Breast epithelium (tissue), 4 donors: ENCODE data around the gene GPR61. TPM values are rescaled to one million over a fixed set of nuclear protein-coding genes. Genes with fewer than 3 reads are reported as not detected.

Experiments used
- DNase-seq, 2 donors: peaks; one replicate each; pipeline ENCODE4 v3.0.0-alpha.2; 2019; ENCODE audit warnings: low spot score in 2 of 2
- H3K27ac ChIP-seq, 2 donors: fragments of 200-600 bp; sonication (generic) in 1 of 2; one replicate each; pipeline ENCODE4 v1.5.1; 2016 to 2019; ENCODE audit warnings: mild to moderate bottlenecking in 1 of 2
- H3K27me3 ChIP-seq, 2 donors: fragments of 200-600 bp; sonication (generic) in 1 of 2; one replicate each; pipeline versions ENCODE4 v1.5.1 to v1.6.0; 2017 to 2019; ENCODE audit warnings: control low read depth in 1 of 2, mild to moderate bottlenecking in 1 of 2
- H3K36me3 ChIP-seq: fragments of 200-600 bp; one replicate; pipeline ENCODE4 v1.5.1; 2019
- H3K4me1 ChIP-seq, 2 donors: fragments of 200-600 bp; sonication (generic); one replicate each; pipeline ENCODE4 v1.5.1; 2016 to 2019; ENCODE audit warnings: control low read depth in 1 of 2
- H3K4me3 ChIP-seq, 3 donors: fragments of 200-600 bp; sonication (generic); 1 replicate in 2 of 3; 2 replicates in 1 of 3; pipeline ENCODE4 v1.5.1; 2016 to 2019; ENCODE audit warnings: mild to moderate bottlenecking in 3 of 3, moderate library complexity in 2 of 3
- H3K9me3 ChIP-seq, 2 donors: fragments of 200-600 bp; sonication (generic) in 1 of 2; one replicate each; pipeline ENCODE4 v1.5.1; 2016 to 2019; ENCODE audit warnings: control low read depth in 1 of 2
- CTCF ChIP-seq, 3 donors: fragments of 450-650 bp; IDR thresholded peaks; one replicate each; pipeline ENCODE4 v1.5.1; 2016 to 2017; ENCODE audit warnings: antibody characterized with exemption in 3 of 3, mild to moderate bottlenecking in 3 of 3, moderate library complexity in 3 of 3
- POLR2A ChIP-seq: fragments of 450-650 bp; IDR thresholded peaks from one replicate; pipeline ENCODE4 v1.6.1; 2016; ENCODE audit warnings: antibody characterized with exemption, mild to moderate bottlenecking, moderate library complexity
- POLR2AphosphoS5 ChIP-seq, 3 donors: sonication (generic); formaldehyde crosslinking; IDR thresholded peaks; one replicate each; pipeline ENCODE4 v1.6.1; 2017; ENCODE audit warnings: antibody characterized with exemption in 3 of 3
- intact Hi-C: fragments of 100-400 bp; cut with DNase I; formaldehyde crosslinking; loops from one replicate; pipeline ENCODE4 v1.15.1; 2023; ENCODE audit warnings: low total_unique reads
- total RNA-seq, 3 donors: library from RNA; depleted of rRNA; stranded (reverse); fragments of >200 nt; gene quantifications; one replicate each; pipeline ENCODE4 v1.1.0, GENCODE V29; 2016

The GPR61 gene
- total RNA-seq, 3 donors from 2014 or later = not detected

GRCh38 chr1:109570414-109570813 lies 30.7 kb downstream of the GPR61 start:
- H3K27me3 ChIP-seq = no peaks in the 10 kb centered on the region
- intact Hi-C loops = no loop called here
- H3K4me1 ChIP-seq = peaks cover 0 to 5% of the 10 kb centered on the region in 2 donors
- DNase-seq = no peak
- H3K36me3 ChIP-seq = no peaks in the 10 kb centered on the region
- H3K9me3 ChIP-seq = no peaks in the 10 kb centered on the region
- H3K4me3 ChIP-seq = no peak overlapping the region
- peak overlapping the region in 1 of 2 donors; percentile 16 for H3K27ac ChIP-seq
- TF ChIP-seq CTCF (IDR thresholded peaks at IDR 0.05) = no peak
- no peak for TF ChIP-seq POLR2A
- TF ChIP-seq POLR2AphosphoS5 (IDR thresholded peaks at IDR 0.05) = no peak

- H3K27me3 ChIP-seq = no peaks in the 10 kb centered on the region
- intact Hi-C loops = no loop called here
- no peak overlapping the region for H3K27ac ChIP-seq
- peaks cover 0 to 5% of the 10 kb centered on the region in 2 donors for H3K4me1 ChIP-seq
- TF ChIP-seq CTCF (IDR thresholded peaks at IDR 0.05) (no peak), POLR2AphosphoS5 (IDR thresholded peaks at IDR 0.05) (no peak), POLR2A (no peak)
- no peaks in the 10 kb centered on the region for H3K9me3 ChIP-seq
- no peak for DNase-seq
- no peaks in the 10 kb centered on the region for H3K36me3 ChIP-seq
- no peak overlapping the region for H3K4me3 ChIP-seq
Observed at GRCh38 chr1:109573785-109574184, 34.1 kb downstream of the GPR61 start.

GRCh38 chr1:109578947-109579443 lies 39.3 kb downstream of the GPR61 start:
- no peaks in the 10 kb centered on the region for H3K36me3 ChIP-seq
- no peaks in the 10 kb centered on the region for H3K4me1 ChIP-seq
- intact Hi-C loops = no loop called here
- H3K27me3 ChIP-seq = no peaks in the 10 kb centered on the region
- no peaks in the 10 kb centered on the region for H3K9me3 ChIP-seq
- H3K4me3 ChIP-seq = no peak overlapping the region
- no peak overlapping the region for H3K27ac ChIP-seq
- no peak for DNase-seq
- no peak for TF ChIP-seq CTCF (IDR thresholded peaks at IDR 0.05)
- no peak for TF ChIP-seq POLR2AphosphoS5 (IDR thresholded peaks at IDR 0.05)
- no peak for TF ChIP-seq POLR2A

- DNase-seq = no peak
- TF ChIP-seq CTCF (IDR thresholded peaks at IDR 0.05) = no peak
- no peak for TF ChIP-seq POLR2A
- TF ChIP-seq POLR2AphosphoS5 (IDR thresholded peaks at IDR 0.05) = no peak
- no peaks in the 10 kb centered on the region for H3K4me1 ChIP-seq
- H3K27ac ChIP-seq = no peak overlapping the region
- intact Hi-C loops = no loop called here
- no peak overlapping the region for H3K4me3 ChIP-seq
- no peaks in the 10 kb centered on the region for H3K9me3 ChIP-seq
- H3K36me3 ChIP-seq = no peaks in the 10 kb centered on the region
- no peaks in the 10 kb centered on the region for H3K27me3 ChIP-seq
Observed at GRCh38 chr1:109579491-109579890, 39.8 kb downstream of the GPR61 start.

- no peak for TF ChIP-seq CTCF (IDR thresholded peaks at IDR 0.05)
- TF ChIP-seq POLR2AphosphoS5 (IDR thresholded peaks at IDR 0.05) = no peak
- TF ChIP-seq POLR2A = no peak
- H3K9me3 ChIP-seq = no peaks in the 10 kb centered on the region
- no peak for DNase-seq
Observed at GRCh38 chr1:109582021-109582420, 42.3 kb downstream of the GPR61 start.

More at GRCh38 chr1:109582021-109582420, 42.3 kb downstream of the GPR61 start:
- Histone ChIP-seq H3K27ac (no peak overlapping the region), H3K4me1 (no peaks in the 10 kb centered on the region), H3K36me3 (no peaks in the 10 kb centered on the region), H3K27me3 (no peaks in the 10 kb centered on the region), H3K4me3 (no peak overlapping the region)
- intact Hi-C loops = no loop called here
